Hematopoietic multipotent progenitor cell treated with erythropoietin and hydrocortisone succinate and interleukin-3 and kit ligand, for 15 days (in vitro differentiated cells): ENCODE measurements around the gene DSCAM.
"Not testable (repeated sequence)": the region's sequence is repeated elsewhere in the genome, so short reads cannot be mapped to it uniquely, and the experiment has no call there.

Source experiments
- DNase-seq: peaks from one replicate; pipeline ENCODE4 v3.0.0-alpha.2; 2015; ENCODE audit warnings: low spot score

Gene DSCAM

GRCh38 chr21:40461008-40461407 is 385.9 kb downstream of the DSCAM start:
- DNase-seq, result no peak

- DNase-seq, result no peak
Observed at GRCh38 chr21:40457741-40458140, 389.2 kb downstream of the DSCAM start.

DNA sequence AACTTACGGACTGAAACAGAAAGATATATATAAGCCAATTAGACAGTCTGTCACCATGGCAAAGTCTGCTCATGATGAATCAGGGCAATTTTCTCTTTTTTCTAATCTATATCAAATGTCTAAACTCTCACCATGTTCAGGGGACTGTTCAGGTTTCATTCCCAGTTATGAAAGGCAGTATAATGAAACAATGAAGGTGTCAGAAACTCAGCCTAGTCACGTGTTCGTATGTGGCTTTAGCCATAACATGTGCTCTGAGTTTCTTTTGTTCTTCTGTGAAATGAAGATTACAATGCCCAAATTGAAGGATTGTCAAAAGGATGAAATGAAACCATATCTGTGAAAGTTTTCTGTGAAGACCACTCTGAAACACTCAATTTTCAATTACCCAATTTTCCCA is 392.9 kb downstream of the DSCAM start:
- no peak for DNase-seq

DNA sequence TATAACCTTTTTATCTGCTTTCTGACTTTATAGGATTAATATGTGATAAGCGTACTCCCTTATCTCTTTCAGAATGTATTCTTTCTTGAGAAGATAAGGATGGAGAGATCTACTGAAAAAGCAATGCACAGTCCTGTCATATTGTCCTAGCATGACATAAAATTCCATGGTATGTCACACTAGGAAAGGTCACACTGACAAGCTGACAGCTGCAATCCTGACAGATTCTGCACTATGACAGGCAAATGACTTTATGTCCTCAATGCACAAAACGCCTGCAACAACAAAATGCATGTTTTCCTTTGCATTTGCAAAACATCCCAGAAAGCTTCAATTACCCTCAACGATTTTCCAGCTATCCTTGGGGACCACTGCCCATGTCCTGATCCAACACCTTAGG is 393.8 kb downstream of the DSCAM start:
- no peak for DNase-seq

DNA sequence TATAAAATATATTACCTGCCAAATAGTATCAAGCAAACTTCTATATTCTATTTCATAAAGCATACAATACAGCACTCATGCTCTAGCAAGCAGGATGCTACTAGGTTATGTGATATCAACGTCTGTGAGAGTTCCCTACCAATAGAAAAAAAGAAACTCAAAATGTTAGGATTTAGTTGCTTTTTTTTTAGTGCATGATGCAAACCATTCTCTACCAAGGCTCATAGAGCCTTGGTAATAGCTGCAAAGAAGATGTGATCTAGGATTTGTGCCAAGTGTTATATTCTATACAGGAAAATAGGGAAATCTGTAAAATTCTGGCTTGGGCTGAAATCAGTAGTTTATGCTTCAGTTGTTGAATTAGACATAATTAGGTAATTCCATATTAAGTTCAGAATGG is 394.4 kb downstream of the DSCAM start:
- DNase-seq, result no peak

DNA sequence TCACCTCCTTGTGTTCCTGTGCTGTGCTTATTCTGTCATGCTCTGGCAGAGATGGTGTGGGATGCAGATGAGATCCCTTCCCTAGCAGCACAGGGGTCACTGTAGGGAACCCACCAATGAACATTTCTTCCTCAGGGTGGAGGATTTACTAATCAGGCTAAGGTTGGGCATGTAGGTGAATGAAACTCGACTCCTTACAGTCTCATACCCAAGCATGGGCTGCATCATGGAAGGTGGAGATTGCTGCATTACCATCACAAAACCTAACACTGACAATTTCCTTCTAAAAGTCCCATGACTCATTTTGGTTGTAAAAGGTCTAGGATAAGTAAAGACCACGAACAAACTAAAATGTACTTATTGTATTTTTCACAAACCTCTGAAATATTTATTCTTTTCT is 399.9 kb downstream of the DSCAM start:
- DNase-seq, result no peak

- DNase-seq, result no peak
Observed at GRCh38 chr21:40445349-40445921, 401.5 kb downstream of the DSCAM start.

DNA sequence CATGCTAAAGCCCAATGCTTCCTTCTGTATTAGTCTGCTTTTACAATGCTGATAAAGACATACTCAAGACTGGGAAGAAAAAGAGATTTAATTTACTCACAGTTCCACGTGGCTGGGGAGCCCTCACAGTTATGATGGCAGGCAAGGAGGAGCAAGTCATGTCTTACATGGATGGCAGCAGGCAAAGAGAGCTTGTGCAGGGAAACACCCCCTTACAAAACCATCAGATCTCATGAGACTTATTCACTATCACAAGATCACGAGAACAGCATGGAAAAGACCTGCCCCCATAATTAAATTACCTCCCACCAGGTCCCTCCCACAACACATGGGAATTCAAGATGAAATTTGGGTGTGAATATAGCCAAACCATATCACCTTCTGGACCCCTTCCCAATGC is 407.4 kb downstream of the DSCAM start:
- DNase-seq, result not testable (repeated sequence)

DNA sequence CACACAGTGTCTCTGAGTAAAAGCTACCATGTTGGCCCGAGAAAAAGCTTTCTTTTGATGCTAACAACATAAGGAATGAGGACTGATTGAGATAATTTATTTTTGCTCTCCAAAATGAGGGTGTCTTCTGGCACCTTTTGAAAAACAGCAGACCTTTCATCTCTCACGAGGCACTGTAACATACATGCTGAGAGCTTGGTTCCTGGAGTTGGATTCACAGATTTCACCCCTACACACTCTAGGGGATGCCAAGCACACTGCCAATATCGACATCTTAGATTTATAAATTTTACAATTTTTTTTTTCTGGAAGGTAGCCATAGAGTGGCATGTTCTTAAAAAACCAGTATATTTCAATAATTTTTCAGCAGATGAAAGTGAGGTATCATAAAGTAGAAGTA is 408.3 kb downstream of the DSCAM start:
- no peak for DNase-seq

DNA sequence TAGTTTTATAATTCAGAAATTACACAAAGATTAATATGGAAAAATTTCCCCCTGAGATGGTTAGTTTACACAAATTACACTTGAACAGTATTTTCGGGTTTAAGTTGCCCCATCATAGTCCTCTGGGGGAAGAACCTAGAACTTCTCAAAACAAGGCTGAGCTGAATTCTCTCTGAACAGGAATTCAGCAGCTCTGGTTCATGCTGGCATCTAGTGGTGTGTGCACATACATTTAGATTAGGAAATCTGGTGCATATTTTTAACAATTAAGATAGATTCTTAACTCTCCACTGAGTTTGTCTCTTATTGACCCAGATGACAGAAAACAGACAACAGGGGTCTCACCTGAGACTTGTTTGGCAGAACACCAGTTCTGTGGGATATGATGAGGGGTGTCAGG is 410.7 kb downstream of the DSCAM start:
- no peak for DNase-seq

DNA sequence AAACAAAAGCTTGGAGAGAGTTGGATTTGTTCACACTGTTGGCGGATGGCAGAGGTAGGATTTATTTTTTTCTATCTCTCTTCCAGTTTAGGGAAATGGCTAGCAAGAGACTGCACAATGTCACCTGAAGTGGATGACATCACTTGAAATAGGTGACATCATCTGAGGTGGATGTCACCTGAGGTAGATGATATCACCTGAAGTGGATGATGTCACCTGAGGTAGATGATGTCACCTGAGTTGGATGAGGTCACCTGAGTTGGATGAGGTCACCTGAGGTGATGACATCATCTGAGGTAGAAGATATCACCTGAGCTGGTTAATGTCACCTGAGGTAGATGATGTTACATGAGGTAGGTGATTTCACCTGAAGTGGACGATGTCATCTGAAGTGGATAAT is 413.4 kb downstream of the DSCAM start:
- DNase-seq, result no peak

DNA sequence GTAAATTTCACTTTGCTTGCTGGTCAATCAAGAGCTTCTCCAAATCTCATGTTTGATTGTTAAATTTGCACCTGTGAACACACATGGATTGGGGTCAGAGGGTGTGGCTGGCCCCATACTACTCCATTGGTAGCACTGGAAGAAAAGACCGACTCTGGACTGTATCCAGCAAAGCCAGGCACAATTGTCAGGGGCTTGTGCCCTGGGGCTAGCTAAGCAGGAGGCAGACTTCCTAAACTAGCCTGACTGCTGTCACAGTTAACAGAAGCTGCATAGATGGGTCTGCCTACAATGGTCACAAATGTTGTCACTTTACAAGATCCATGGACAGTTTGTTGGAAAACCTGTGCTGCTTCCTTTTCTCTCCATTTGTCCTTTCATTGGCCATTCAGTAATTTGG is 421.0 kb downstream of the DSCAM start:
- DNase-seq, result no peak

DNA sequence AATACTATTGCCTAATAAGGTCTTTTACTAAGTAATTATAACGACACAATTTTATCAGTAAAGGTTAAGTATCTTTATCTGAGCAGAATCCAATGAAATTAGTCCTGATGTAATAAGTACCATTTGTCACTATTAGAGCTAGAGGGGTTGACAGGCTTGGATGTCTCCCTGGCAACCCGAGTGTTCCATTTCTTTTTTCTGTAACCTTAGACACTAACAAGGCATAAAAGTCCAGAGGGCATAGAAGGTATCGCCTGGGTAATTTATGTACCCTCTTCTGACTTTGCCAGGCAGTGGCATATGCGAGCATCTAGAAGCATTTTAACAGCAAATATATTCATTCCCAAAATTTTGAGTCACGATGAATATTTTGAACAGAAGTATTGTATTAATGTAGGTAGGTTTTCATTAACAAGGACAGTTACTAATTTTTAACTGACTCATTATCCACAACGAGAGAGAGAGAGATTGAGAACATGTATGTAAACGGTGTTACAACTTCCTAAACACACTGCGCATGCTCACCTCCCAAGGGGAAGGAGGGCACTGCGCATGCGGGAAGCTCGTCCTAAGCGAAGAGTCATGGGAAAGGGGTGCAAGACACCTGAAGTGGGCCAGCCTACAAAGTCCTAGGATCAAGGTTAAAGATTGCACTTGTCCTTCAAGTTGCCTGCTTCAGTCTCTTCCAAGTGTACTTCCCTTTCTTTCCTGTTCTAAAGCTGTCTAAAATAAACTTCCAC is 423.9 kb downstream of the DSCAM start:
- no peak for DNase-seq

GRCh38 chr21:40421121-40421520 is 425.8 kb downstream of the DSCAM start:
- no peak for DNase-seq

DNA sequence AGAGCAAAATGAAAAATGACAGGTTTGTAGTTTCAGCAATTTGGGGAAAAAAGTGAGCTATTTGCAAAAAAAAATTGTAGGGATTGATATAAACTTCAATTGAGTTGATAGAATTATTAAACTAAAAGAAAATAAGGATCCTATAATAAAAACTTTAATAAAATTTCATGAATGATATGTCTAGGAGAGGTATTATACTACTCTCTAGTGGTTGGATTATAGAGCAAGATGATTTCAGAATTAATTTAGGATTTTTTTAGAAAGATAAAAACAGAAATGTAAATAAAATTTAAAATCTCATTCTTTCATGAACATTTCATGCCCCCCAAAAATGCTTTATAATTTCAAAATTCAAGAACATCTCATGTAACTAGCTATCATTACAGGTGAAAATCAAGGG is 430.4 kb downstream of the DSCAM start:
- DNase-seq, result no peak

- DNase-seq, result no peak
Observed at GRCh38 chr21:40408561-40408960, 438.4 kb downstream of the DSCAM start.

GRCh38 chr21:40404396-40404800 is 442.6 kb downstream of the DSCAM start:
- no peak for DNase-seq

- no peak for DNase-seq
Observed at GRCh38 chr21:40402884-40403582, 443.9 kb downstream of the DSCAM start.

DNA sequence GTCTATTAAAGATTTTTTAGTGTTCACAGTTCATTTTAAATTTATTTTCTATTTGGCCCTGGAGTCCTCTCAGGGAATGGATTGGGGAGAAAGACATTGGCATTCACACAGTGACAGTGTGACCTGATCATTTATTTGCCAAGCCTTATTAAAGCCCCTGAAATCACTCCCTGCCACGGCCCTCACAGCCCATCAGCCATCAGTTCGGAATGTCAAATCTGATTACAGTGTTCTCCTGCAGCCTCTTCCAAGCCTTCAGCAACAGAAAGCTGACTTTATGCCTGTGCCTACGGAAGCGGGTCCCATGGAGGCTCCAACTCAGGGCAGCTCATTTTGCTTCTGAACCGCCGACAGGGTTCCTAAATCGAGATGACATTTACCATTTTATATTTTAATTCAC is 451.2 kb downstream of the DSCAM start:
- no peak for DNase-seq

DNA sequence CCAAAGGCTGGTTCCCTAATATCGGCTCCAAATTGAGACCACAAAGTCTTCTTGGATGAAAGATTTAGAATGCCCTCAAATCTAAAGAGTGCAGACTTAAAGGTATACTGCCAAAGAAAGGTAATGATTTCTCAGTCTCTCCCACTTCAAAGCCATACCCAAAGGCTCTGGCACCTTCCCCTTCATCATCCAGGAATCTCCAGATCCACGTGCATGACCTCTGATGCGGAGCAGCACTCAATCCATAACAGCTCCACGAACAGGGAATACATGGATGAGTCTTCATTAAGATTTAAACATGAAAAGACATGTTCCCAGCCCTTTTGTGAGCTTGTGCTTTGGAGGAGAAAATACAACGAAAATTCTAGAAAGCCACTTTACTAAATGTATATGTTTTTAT is 453.9 kb downstream of the DSCAM start:
- DNase-seq, result no peak

- no peak for DNase-seq
Observed at GRCh38 chr21:40388046-40388445, 458.9 kb downstream of the DSCAM start.

- DNase-seq, result no peak
Observed at GRCh38 chr21:40386981-40387747, 459.8 kb downstream of the DSCAM start.
